EL (cell line): ENCODE data around the gene YIPF4.
"Not testable (repeated sequence)": the region's sequence is repeated elsewhere in the genome, so short reads cannot be mapped to it uniquely, and the experiment has no call there.

Experiments
- DNase-seq: peaks from one replicate; pipeline ENCODE4 v3.0.0-alpha.2; 2016

YIPF4 gene

GRCh38 chr2:32289165-32289999 is 11.7 kb downstream of the YIPF4 start:
- DNase-seq, result peak; percentile 69

DNA sequence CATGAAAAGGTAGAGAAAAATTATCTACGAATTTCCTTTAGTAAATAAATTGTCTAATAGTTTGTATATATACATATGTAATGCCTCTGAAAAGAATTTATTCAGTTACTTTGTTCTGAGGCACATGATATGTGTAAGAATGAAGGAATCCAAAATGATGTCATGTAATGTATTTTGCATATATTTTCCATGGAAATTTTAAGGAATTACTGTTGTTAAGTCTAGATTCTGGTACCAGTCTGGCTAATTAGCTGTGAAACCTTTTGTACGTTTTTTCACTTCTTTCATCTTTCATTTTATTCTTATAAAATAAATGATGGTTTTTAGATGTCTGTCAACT is 12.3 kb downstream of the YIPF4 start:
- no peak for DNase-seq

GRCh38 chr2:32291746-32292145 is 14.0 kb downstream of the YIPF4 start:
- no peak for DNase-seq

GRCh38 chr2:32293493-32293892 is 15.8 kb downstream of the YIPF4 start:
- not testable (repeated sequence) for DNase-seq

- not testable (repeated sequence) for DNase-seq
Measured at GRCh38 chr2:32293966-32294562, 16.4 kb downstream of the YIPF4 start.

DNA sequence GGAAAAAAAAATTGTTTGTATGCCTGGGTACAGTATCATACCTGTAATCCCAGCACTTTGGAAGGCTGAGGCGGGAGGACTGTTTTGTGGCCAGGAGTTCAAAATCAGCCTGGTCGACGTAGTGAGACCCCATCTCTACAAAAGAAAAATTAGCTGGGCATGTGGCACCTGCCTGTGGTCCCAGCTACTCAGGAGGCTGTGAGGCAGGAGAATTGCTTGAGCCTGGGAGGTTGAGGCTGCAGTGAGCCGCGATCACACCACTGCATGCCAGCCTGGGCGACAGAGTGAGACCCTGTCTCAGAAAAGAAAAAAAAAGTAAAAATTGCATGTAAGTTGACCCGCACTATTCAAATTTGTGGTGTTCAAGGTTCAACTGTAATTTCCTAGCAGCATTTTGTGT is 32.9 kb downstream of the YIPF4 start:
- no peak for DNase-seq

- no peak for DNase-seq
Measured at GRCh38 chr2:32314886-32315285, 37.2 kb downstream of the YIPF4 start.

- not testable (repeated sequence) for DNase-seq
Measured at GRCh38 chr2:32328679-32329078, 51.0 kb downstream of the YIPF4 start.

GRCh38 chr2:32329180-32329980 is 51.7 kb downstream of the YIPF4 start:
- DNase-seq, result not testable (repeated sequence)

DNA sequence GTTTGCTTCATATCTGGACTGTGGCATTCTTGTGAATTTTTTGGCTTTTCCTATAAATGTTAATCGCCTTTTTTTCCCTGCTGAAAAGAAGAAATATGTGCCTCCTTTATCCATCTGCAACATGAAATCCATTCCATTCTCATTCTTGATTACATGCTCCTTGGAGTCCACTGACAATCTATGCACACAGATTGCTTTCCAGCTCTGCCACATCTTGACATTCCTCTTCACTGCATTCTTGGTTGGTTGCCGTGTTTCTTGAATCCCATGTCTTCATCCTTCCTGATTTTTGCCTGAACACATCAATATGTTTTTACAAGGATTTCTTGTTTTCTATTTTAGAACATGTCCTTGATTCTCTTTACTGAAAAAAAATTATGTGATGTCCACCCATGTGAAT is 52.4 kb downstream of the YIPF4 start:
- no peak for DNase-seq

DNA sequence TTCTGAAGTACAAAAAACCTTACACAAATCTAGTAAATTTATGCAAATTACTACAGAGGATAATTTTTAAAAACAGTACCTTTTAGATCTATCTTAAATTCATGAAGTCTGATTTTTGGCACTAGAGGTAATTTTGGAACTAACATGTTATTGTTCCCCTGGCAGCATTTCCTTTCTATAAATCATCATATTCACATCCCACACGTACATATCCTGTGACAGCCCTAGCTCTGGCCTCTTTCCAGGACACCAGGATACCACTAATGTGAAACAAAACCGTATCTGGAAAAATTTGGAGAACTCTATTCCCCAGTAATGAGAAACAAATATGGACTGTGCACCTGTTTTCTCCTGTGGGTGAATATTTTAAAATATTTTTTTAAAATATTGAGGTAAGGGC is 65.1 kb downstream of the YIPF4 start:
- DNase-seq, result no peak

GRCh38 chr2:32350797-32351196 is 73.1 kb downstream of the YIPF4 start:
- DNase-seq, result not testable (repeated sequence)

GRCh38 chr2:32355976-32356680 is 78.4 kb downstream of the YIPF4 start:
- no peak for DNase-seq

DNA sequence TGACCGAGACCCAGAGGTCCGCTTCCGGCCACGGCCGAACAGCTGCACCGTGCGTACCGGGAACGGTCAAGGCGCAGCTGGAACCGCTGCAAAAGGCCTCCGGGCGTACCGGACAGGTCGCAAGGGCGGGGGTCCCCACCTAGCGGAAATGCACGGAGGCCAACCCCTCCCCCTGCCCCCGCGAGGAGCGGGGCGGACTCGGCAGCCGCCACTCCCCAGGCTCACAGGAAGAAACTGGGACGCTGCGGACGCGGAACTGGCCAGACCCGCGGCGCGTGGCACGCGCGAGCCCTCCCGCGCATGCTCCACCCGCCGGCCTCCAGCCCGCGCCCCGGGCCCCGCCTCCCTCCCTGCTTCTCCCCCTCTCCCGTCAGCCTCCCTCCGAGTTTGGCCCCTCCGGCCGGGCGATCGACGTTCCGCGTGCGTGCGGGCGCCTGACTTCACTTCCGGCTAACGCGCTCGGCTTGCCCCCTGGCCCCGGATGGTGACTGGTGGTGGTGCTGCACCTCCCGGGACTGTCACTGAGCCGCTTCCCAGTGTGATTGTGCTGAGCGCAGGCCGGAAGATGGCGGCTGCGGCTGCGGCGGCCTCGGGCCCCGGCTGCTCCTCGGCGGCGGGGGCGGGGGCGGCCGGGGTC is 79.1 kb downstream of the YIPF4 start, which contains the start of gene BIRC6:
Gene BIRC6 (plus strand): TSS at position 343 of the 637 bp plus-strand sequence. CDS start 139 bp downstream, at position 482.
- peak; percentile 98 for DNase-seq

- peak; percentile 43 for DNase-seq
Measured at GRCh38 chr2:32357318-32358110, 79.8 kb downstream of the YIPF4 start.

DNA sequence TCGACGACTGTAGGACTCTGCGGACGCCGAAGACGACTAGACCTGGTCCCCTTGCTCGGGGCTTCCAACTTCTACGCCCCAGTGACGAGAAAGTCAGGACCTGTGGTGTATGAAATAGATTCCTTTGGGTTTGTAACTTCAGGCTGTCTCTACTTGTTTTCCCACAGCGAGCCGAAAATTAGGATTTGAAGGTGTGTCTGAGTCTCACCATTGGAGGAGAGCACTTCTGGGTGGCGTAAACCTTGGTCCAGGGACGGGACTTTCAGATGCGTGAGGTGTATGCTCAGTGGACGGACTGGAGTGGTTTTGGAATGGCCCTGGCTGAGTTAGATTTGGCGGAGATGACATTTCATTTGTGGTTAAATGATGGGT is 80.4 kb downstream of the YIPF4 start:
- DNase-seq, result peak; percentile 17

DNA sequence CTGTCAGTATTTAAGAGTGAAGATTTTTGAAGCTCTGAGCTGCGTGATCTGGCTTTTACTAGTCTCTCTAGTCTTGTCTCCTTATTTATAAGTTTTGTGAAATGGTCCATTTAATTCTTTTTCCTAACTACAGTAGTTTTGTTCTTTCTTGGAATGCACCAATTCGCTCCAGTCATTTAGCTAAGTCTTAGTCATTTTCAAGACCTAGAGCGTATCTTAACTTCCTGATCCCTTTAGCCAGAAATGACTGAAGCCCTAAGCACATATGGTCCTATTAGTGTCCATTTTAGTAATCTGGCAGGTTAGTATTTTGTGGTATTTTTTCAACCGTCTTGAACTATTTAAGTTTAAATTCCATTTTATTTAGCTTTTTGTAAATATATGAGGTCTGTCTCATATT is 82.7 kb downstream of the YIPF4 start:
- peak; percentile 34 for DNase-seq

DNA sequence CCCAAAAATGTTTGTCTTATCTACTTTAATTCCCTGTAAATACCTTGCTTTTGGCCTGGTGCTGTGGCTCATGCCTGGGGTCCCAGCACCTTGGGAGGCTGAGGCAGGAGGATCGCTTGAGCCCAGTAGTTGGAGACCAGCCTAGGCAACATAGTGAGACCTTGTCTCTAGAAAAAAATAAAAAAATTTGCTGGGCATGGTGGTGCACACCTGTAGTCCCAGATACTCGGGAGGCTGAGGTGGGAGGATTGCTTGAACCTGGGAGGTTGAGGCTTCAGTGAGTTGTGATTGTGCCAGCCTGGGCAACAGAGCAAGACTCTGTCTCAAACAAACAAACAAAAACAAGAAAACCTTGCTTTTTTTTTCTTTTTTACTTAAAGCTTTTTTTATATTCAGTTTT is 85.3 kb downstream of the YIPF4 start:
- not testable (repeated sequence) for DNase-seq

GRCh38 chr2:32363597-32363996 is 85.9 kb downstream of the YIPF4 start:
- no peak for DNase-seq

DNA sequence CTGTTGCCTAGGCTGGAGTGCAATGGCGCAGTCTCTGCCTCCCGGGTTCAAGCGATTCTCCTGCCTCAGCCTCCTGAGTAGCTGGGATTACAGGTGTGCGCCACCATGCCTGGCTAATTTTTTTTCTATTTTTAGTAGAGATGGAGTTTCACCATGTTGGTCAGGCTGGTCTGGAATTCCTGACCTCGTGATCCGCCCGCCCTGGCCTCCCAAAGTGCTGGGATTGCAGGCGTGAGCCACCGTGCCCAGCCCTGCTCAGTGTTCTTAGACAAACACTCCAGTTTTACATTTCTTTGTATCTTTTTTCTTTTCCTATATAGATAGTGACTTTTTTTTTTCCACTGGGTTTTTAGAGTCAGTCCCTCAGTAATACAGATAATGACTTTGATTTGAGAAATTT is 86.6 kb downstream of the YIPF4 start:
- DNase-seq, result not testable (repeated sequence)

DNA sequence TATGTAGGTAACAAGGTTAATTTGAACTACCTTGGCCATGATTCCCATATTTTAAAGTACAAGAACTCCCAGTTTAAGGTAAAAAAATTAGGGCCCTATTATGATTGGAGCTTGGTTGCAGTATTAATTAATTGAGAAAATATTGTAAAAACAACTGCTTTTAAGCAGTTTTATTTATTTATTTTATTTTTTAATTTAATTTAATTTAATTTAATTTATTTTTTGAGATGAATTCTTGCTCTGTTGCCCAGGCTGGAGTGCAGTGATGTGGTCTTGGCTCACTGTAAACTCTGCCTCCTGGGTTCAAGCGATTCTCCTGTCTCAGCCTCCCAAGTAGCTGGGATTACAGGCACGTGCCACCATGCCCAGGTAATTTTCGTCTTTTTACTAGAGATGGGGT is 88.0 kb downstream of the YIPF4 start:
- DNase-seq, result not testable (repeated sequence)
